HFFc6 (cell line): ENCODE results near the gene CRYGA. TPM values are rescaled to one million over a fixed set of nuclear protein-coding genes. Genes with fewer than 3 reads are reported as not detected.
"Not testable (repeated sequence)": the region's sequence is repeated elsewhere in the genome, so short reads cannot be mapped to it uniquely, and the experiment has no call there.

Experiments
- DNase-seq: peaks from one replicate; pipeline ENCODE4 v3.0.0-alpha.2; 2018
- H3K27ac Mint-ChIP-seq: 2 replicates; pipeline ENCODE4 v1.8.0; 2020; ENCODE audit warnings: mild to moderate bottlenecking, mixed read lengths
- H3K27me3 Mint-ChIP-seq: 2 replicates; pipeline ENCODE4 v1.8.0; 2021; ENCODE audit warnings: mild to moderate bottlenecking, moderate library complexity, mixed read lengths; ENCODE audit not compliant: insufficient read depth
- H3K36me3 Mint-ChIP-seq: 2 replicates; pipeline ENCODE4 v1.8.0; 2021; ENCODE audit warnings: low read depth, mixed read lengths
- H3K4me1 Mint-ChIP-seq: 2 replicates; pipeline ENCODE4 v1.8.0; 2020; ENCODE audit warnings: low read depth, mixed read lengths
- H3K4me3 Mint-ChIP-seq: 2 replicates; pipeline ENCODE4 v1.8.0; 2020; ENCODE audit warnings: mild to moderate bottlenecking, moderate library complexity, mixed read lengths
- H3K9me3 Mint-ChIP-seq: 2 replicates; pipeline ENCODE4 v1.8.0; 2020; ENCODE audit warnings: mild to moderate bottlenecking, mixed read lengths
- CTCF ChIP-seq: fragments of 200-600 bp; sonication (generic); IDR thresholded peaks from 2 replicates; pipeline ENCODE4 v1.5.0; 2021; ENCODE audit warnings: antibody characterized with exemption, mild to moderate bottlenecking
- total RNA-seq, 6 experiments: library from RNA; stranded (reverse); fragmentation: NEBNext Ultra II Directional; extraction: Animal tissue kit (Norgen Biotek cat#: 25700); gene quantifications; 2 replicates in 1 of 6; 3 replicates in 5 of 6; pipeline ENCODE4 v1.2.3, GENCODE V29; 2021

Gene CRYGA
- total RNA-seq, 6 experiments from 2014 or later = not detected

DNA sequence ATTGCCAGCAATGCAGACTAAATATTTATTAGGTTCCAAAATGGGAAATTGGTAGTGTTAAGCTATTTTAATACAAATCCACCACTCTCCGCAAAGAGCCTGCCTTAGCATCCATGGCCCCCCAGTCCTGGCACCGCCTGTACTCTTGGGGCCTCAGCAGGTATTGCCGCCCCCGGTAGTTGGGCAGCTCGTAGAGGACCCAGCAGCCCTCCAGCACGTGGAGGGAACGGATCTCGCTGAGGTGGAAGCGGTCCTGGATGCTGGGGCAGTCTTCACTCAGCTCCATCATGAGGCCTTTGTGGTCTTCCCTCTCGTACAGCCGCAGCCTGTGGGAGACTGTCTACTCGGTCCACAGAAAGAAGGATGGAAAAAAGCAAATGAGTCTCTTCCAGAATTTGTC, 35.3 kb downstream of the CRYGA start:
- no peak for DNase-seq
- H3K4me3 Mint-ChIP-seq = no peak overlapping the region
- no peak for TF ChIP-seq CTCF
- H3K27ac Mint-ChIP-seq = no peak overlapping the region
- no peaks in the 10 kb centered on the region for H3K9me3 Mint-ChIP-seq
- no peaks in the 10 kb centered on the region for H3K36me3 Mint-ChIP-seq
- H3K4me1 Mint-ChIP-seq = peaks cover 9% of the 10 kb centered on the region
- peaks cover 16% of the 10 kb centered on the region for H3K27me3 Mint-ChIP-seq

- Mint-ChIP-seq H3K27me3 (peaks cover 14% of the 10 kb centered on the region), H3K4me1 (peaks cover 9% of the 10 kb centered on the region), H3K9me3 (no peaks in the 10 kb centered on the region), H3K27ac (no peak overlapping the region), H3K4me3 (no peak overlapping the region), H3K36me3 (no peaks in the 10 kb centered on the region)
- no peak for DNase-seq
- TF ChIP-seq CTCF = no peak
Measured at GRCh38 chr2:208127090-208127489, 36.3 kb downstream of the CRYGA start.

DNA sequence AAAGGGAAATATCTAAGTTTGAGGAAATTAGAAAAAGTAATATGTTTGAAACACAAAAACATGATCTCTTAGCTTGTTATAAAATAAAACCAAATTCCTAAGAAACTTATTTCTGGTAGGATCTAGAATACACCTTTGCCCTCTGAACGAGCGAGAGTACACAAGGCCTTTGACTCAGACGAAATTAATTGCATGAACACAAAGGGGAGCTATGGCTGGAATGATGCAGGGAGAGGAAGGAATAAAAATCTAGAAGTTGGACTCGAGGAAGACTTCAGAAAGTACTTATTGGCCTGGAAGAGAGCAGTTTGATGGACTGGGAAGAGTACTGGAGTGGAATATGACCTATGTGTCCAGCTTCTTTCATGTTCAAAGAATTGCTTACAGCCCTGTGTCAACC, 38.1 kb downstream of the CRYGA start:
- Mint-ChIP-seq H3K4me3 (no peak overlapping the region), H3K9me3 (no peaks in the 10 kb centered on the region), H3K27ac (no peak overlapping the region), H3K4me1 (peaks cover 7% of the 10 kb centered on the region), H3K27me3 (peaks cover 22% of the 10 kb centered on the region), H3K36me3 (no peaks in the 10 kb centered on the region)
- TF ChIP-seq CTCF = no peak
- no peak for DNase-seq

GRCh38 chr2:208124013-208124715, 39.2 kb downstream of the CRYGA start, which contains the start of gene CRYGD:
CRYGD (minus strand) TSS chr2:208124524; CDS start chr2:208124473, 51 bp downstream.
- not testable (repeated sequence) for H3K4me1 Mint-ChIP-seq, H3K4me3 Mint-ChIP-seq, H3K9me3 Mint-ChIP-seq

GRCh38 chr2:208122248-208122647, 41.1 kb downstream of the CRYGA start:
- TF ChIP-seq CTCF = no peak
- Mint-ChIP-seq H3K27me3 (peaks cover 22% of the 10 kb centered on the region), H3K36me3 (no peaks in the 10 kb centered on the region), H3K27ac (no peak overlapping the region), H3K4me3 (no peak overlapping the region), H3K4me1 (no peaks in the 10 kb centered on the region), H3K9me3 (no peaks in the 10 kb centered on the region)
- DNase-seq = no peak

More at GRCh38 chr2:208124013-208124715, 39.2 kb downstream of the CRYGA start, which contains the start of gene CRYGD:
- H3K36me3 Mint-ChIP-seq, DNase-seq, H3K27ac Mint-ChIP-seq: not testable (repeated sequence)
- peaks cover 22% of the 10 kb centered on the region for H3K27me3 Mint-ChIP-seq

DNA sequence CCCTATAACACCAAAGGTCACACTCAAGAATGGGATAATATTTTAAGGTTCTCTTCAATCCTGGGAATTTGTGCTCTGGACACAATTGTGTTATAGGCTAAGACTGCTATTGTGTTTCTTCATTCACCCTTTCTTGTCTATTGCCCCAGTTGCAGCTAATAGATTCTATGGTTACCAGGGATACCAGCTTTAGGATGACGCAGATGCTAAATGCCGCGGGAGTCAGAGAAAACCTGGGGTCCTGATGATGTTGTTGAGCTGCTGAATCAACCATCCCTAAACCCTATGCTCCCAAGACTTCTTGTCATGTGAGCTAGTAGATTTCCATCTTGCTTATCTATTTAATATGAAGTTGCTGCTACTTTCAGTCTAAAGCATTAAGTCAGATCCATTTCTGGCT, 44.5 kb downstream of the CRYGA start:
- DNase-seq = no peak
- Mint-ChIP-seq H3K27ac (no peak overlapping the region), H3K4me3 (no peak overlapping the region), H3K36me3 (no peaks in the 10 kb centered on the region), H3K27me3 (peaks cover 13% of the 10 kb centered on the region), H3K4me1 (no peaks in the 10 kb centered on the region), H3K9me3 (no peaks in the 10 kb centered on the region)
- TF ChIP-seq CTCF = no peak

- not testable (repeated sequence) for H3K9me3 Mint-ChIP-seq, H3K4me3 Mint-ChIP-seq, DNase-seq, H3K4me1 Mint-ChIP-seq, H3K36me3 Mint-ChIP-seq, H3K27ac Mint-ChIP-seq
- peaks cover 24% of the 10 kb centered on the region for H3K27me3 Mint-ChIP-seq
Measured at GRCh38 chr2:208117390-208117789, 46.0 kb downstream of the CRYGA start.
